Loucy (cell line): ENCODE data around the gene CACNA1B.

Experiments
- EZH2phosphoT487 ChIP-seq: fragments of 200-600 bp; IDR thresholded peaks from 2 replicates; pipeline ENCODE4 v1.6.1; 2018; ENCODE audit warnings: antibody characterized with exemption, mild to moderate bottlenecking, moderate library complexity, borderline replicate concordance
- TF ChIP-seq, protein P1 (sequence below): fragments of 200-600 bp; sonication (generic); conservative IDR thresholded peaks from 2 replicates; pipeline ENCODE4 v1.5.1; 2014; ENCODE audit warnings: mild to moderate bottlenecking, antibody characterized with exemption, low read length

DNA sequence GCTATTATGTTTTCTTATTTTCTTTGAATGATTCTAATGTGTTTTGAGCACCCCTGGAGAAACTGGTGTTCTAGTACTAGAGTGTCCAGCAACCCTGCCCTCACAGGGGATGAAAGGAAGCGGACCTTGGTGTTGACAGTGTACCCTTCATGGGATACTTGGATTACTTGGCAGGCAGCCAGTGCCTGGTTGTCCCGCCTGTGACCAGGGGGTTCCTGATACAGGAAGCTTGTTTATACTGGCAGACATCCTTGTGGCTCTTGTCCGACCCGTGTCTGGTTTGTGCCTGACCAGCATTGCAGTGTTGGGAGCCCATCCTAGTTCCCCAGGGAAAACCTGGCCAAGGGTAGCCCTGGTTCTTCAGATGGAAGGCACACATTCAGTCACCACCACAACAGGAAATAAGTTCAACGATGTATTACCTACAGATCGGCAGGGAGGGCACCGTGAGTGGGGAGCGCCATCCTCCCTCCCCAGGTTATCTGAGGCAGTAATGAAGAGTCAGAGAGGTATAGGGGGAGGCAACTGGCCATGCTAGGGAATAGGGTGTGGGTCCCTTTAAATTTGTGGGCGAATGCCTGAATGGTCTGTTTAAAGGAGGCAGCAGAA is 47.3 kb downstream of the CACNA1B start:
- TF ChIP-seq, protein P1, sequence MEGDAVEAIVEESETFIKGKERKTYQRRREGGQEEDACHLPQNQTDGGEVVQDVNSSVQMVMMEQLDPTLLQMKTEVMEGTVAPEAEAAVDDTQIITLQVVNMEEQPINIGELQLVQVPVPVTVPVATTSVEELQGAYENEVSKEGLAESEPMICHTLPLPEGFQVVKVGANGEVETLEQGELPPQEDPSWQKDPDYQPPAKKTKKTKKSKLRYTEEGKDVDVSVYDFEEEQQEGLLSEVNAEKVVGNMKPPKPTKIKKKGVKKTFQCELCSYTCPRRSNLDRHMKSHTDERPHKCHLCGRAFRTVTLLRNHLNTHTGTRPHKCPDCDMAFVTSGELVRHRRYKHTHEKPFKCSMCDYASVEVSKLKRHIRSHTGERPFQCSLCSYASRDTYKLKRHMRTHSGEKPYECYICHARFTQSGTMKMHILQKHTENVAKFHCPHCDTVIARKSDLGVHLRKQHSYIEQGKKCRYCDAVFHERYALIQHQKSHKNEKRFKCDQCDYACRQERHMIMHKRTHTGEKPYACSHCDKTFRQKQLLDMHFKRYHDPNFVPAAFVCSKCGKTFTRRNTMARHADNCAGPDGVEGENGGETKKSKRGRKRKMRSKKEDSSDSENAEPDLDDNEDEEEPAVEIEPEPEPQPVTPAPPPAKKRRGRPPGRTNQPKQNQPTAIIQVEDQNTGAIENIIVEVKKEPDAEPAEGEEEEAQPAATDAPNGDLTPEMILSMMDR = no peak
- TF ChIP-seq EZH2phosphoT487 = no peak
